HG02884 (cell line): Measurements from ENCODE around the gene MACROD2.
"Not testable (repeated sequence)": the region's sequence is repeated elsewhere in the genome, so short reads cannot be mapped to it uniquely, and the experiment has no call there.

Experiments used
- ATAC-seq: cut with Tn5 transposase; IDR thresholded peaks from one replicate; pipeline ENCODE4 v1.9.1; 2021; ENCODE audit warnings: mild to moderate bottlenecking, moderate library complexity; ENCODE audit not compliant: unreplicated experiment

The MACROD2 gene

GRCh38 chr20:15012566-15012965, 1017.2 kb downstream of the MACROD2 start:
- no peak for ATAC-seq

- ATAC-seq: not testable (repeated sequence)
Measured at GRCh38 chr20:15016875-15017274, 1021.6 kb downstream of the MACROD2 start.

DNA sequence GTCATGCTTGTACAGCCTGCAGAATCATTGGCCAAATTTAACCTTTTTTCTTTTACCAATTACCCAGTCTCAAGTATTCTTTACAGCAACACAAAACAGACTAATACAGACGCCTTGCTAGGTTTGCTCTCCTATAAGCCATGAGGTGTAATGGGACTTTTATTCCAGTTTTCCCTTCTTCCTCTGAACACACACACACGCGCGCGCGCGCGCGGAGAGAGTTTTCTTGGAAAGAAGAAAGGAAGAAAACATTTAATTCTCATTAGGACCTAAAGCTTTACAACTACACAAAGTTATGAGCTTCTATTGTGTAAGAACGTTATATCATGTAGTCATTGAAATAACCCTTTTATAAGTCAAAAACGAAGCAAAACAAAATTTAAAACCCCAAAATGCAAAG, 1023.6 kb downstream of the MACROD2 start:
- no peak for ATAC-seq

DNA sequence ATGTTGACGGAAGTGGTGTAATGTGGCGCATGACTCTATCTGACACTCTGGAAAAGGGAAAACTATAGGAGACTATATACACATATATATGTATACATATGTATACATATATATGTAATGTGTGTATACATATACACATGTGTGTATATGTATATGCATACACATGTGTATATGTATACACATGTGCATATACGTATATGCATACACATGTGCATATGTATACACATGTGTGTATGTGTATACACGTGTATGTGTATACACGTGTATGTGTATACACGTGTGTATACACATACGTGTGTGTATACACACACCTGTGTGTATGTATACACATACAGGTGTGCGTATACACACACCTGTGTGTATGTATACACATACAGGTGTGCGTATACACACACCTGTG, 1025.5 kb downstream of the MACROD2 start:
- ATAC-seq: no peak

DNA sequence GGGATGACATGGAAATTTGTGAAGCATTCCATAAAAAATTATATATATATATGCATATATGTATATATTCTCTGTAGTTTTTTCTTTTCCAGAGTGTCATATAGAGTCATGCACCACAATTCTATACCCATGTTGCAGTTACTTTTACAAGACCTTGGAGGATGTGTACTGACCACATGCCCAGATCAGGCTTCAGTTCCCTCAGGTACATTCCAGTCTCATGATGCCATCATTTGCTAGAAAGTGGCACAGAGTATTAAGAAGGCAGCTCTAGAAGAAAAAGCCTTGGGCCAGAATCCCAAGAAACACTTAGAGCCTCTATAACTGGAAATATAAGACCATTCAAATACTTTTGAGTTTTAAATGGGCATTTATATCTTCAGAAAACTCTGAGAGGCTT, 1027.6 kb downstream of the MACROD2 start:
- no peak for ATAC-seq

DNA sequence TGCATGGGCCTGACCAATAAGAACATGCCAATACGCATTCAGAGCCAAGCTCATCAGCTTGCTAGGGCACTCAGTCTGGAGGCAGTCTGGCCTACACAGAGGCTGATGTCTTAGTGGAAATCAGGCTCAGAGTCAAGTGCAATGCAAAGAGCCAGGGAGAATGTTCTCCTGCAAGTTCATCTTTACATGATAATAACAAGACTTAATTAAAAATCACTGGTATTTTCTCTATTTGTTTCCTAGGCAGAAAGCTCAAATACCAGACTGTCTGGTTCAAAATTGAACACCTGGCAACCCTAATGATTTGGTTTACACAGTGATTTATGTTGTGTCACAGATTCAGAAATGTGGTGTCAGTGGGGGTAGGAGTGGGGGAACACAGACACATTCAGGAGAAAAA, 1031.4 kb downstream of the MACROD2 start:
- ATAC-seq: no peak

GRCh38 chr20:15030826-15031225, 1035.5 kb downstream of the MACROD2 start:
- ATAC-seq: no peak

DNA sequence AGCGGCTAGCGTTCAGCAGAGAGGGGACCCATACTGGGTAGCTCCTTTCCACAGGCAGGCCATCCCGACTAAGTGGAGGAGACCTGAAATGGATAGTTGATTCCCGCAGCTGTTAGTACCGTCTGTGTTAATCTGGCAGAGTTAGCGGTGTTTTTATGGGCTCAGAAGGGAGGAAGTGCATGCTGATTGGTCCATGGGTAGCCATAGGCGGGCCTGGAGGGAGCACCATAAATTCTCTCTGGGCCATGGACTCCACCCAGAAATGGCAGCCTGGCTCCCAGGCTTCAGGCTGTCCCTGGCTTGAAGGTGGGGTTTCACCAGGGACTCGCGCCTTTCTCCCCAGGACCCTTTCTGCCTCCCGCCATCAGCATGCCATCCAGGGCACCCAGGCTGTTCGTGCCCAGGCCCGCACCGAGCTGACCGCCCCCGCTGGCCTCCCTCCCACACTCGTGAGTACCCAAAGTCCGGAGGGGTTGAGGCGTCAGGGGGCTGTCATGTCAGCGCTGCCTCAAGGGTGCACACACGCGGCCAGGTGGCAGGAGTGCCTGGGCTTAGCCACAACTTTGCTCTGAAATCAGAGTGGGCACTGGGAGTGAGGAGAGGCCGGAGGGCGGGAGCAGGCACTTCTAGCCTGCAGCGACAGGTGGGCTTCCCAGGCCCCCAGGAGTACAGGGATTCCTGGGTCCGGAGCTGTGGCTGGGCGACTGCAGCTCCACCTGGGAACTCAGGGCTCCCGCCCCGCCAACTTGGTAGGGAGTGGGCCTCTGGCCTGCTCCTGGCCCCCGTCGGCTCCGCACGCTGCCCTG, 1036.4 kb downstream of the MACROD2 start:
- no peak for ATAC-seq

DNA sequence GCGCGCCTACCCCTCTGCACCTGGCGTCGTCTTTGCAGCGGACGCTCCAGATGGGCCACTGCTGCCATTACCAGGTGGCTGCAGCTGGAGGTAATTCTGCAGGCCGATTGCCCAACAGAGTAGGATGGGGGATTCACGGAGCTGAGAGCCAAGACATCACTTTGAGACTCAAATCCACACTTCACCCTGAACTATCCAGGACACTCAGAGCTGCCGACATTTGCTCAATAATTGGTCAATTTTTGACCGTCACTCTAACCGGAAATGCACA, 1037.0 kb downstream of the MACROD2 start:
- ATAC-seq: no peak

DNA sequence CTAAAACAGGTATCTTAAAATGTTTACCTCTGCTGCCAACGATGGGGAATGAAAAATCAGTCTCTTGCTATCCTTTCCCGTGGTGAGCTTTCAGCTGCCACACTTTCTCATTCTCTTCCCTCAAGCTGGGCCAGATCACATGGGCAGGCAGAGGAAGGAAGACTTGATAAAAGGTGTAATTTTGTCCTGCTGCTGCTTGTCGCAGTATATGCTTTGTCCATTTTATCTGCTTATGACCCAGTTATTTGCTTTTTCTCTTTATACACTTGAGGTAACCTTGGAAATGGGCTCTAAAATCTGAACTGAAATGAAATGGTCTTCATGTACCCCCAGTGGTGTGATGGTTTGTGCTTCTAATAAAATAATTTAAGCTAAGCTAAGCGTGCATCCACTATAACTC, 1038.0 kb downstream of the MACROD2 start:
- no peak for ATAC-seq

DNA sequence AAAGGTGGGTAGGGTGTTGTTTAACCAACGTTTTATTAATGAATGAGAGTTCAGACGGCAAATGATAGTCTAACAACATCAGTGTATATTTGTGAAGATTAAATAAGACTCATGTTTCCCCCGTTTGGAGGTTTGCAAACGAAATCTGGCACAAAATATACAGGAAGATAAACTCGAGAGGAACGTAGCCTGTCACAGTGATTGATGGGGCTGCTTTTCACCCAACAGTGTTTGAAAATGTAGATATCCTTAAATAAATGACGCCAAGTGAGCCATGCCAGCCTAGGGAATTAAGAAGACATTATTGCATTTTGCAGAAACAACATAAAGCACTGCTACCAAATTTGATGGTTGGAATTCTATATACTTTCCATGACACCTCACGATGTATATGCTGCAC, 1038.6 kb downstream of the MACROD2 start:
- no peak for ATAC-seq

- ATAC-seq: no peak
Measured at GRCh38 chr20:15036948-15037347, 1041.6 kb downstream of the MACROD2 start.

GRCh38 chr20:15039088-15039752, 1043.9 kb downstream of the MACROD2 start:
- no peak for ATAC-seq

- no peak for ATAC-seq
Measured at GRCh38 chr20:15042723-15043122, 1047.4 kb downstream of the MACROD2 start.

DNA sequence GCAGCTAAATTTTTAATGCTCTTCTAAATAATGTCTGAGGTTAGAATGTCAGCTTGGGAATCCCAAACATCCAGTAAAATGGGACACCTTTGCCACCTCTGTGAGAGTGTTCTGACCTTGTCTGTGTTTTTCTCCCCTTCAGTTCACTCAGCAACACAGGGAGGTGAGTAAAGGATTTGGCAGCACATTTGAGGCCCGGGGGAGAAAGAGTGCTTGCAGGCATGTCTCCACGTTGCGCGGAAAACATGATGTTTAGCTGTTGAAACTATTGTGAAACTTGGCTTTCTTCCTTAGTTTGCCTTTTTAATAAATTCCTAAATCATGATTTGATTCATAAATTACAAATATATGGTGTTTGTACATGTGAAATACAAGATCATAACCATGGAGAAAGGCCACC, 1049.9 kb downstream of the MACROD2 start:
- no peak for ATAC-seq

- no peak for ATAC-seq
Measured at GRCh38 chr20:15047042-15047441, 1051.7 kb downstream of the MACROD2 start.

DNA sequence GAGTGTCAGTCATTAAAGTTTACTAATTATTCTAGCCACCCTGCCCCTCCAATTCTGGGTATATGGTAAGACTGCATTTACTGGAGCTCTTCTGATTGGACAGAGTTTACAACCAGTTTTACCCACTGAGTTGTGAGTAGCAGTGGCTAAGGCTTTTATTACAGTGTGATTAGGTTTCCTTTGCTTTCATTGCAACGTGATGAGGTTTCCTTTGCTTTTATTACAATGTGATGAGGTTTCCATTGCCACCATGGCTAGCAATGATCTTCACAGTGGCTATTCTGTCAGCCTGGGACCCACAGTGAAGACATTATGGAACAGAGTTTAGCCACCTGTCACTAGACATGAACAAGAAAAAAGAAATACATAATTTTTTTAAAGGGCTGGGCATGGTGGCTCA, 1052.3 kb downstream of the MACROD2 start:
- ATAC-seq: no peak

DNA sequence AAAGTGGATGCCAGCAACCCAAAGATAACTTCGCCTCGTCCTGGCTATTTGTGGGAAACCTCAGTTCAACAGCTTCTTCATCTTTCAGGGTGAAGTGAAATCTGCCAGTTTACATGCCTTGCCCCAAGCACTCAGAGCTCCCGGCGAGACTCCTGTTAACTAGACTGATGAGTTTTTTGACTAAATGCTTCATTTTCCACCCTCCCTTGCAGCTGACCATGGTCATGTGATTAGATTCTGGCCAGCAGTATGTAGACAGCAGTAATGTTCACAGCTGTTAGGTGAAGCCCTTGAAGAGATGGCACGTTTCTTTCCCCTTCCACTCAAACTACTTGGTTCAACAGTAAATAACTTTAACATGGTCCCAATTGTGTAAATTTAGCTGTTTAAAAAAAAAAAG, 1060.9 kb downstream of the MACROD2 start:
- no peak for ATAC-seq

GRCh38 chr20:15058841-15059240, 1063.5 kb downstream of the MACROD2 start:
- ATAC-seq: no peak

DNA sequence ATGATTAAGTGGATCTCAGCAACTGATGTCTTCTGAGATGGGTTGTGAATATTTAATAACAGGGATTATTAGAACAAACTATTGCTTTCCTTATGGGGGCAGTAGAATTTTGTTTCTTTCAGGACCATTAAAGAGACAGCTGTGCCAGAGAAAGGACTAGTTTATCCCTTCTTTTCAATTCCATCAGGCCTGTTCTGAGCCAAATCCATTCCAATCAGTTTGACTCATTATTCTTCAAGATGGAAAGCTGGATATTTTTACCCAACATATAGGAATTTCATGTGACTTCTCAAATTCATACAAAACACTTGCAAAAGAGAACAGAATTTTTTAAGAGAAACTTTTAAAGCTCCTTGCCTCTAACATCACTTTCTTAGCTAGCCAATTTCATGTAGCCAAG, 1064.1 kb downstream of the MACROD2 start:
- no peak for ATAC-seq

DNA sequence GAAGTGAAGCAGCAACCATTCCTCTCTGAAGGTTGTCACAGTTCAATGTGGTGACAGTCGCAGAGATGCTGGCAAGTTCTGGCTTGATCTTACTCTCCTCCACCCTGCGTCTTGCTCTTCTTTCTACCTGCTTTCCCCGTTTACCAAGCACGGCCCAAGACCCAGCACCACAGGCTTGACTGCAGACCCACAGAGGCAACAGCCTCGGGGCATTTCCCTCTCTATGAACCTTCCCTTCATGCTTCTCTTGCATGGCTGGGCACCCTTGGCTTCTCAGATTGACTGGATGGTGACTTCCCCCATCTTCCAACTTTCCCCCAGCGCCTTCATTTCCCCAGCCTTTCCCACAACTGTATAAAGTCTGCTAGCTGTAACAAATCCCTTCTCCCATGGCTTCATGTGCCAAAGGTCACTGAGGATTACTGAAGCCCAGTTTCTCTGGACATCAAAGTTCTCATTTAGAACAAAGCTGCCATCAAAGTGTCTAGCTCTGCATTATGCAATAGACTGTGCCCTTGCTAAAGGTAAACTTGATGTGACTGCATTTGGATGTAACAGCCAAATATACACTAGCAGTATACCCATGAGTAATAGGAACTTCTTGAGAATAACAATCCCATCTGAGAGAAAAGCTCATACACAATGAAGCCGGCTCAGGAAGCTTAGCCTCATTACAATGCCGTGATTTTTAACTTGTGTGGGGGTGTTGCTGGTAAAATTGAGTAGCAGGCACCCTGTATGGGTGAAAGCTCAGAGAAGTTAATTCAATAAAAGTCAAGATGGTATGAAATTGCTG, 1065.1 kb downstream of the MACROD2 start:
- no peak for ATAC-seq

- no peak for ATAC-seq
Measured at GRCh38 chr20:15061061-15061430, 1065.7 kb downstream of the MACROD2 start.
